NOMO-1 treated with DMSO at 0.1 percent for 48 hours (cell line): Measurements from ENCODE around the gene LIG4.

Source experiments
- DNase-seq: peaks from one replicate; lab custom pipeline; 2025; ENCODE audit not compliant: unreplicated experiment; lab: John Stamatoyannopoulos, UW

Gene LIG4

GRCh38 chr13:108194435-108194936 lies 20.9 kb downstream of the LIG4 start:
- no peak for DNase-seq

- no peak for DNase-seq
Measured at GRCh38 chr13:108193806-108194205, 21.5 kb downstream of the LIG4 start.

- no peak for DNase-seq
Measured at GRCh38 chr13:108190897-108191296, 24.4 kb downstream of the LIG4 start.

GRCh38 chr13:108188260-108188659 lies 27.1 kb downstream of the LIG4 start:
- DNase-seq: no peak

GRCh38 chr13:108185223-108185622 lies 30.1 kb downstream of the LIG4 start:
- DNase-seq: no peak

- no peak for DNase-seq
Measured at GRCh38 chr13:108182652-108183051, 32.7 kb downstream of the LIG4 start.

- no peak for DNase-seq
Measured at GRCh38 chr13:108178078-108178477, 37.3 kb downstream of the LIG4 start.

- no peak for DNase-seq
Measured at GRCh38 chr13:108176685-108177274, 38.6 kb downstream of the LIG4 start.

- DNase-seq: no peak
Measured at GRCh38 chr13:108168929-108169328, 46.4 kb downstream of the LIG4 start.

- no peak for DNase-seq
Measured at GRCh38 chr13:108166078-108166477, 49.3 kb downstream of the LIG4 start.

- DNase-seq: no peak
Measured at GRCh38 chr13:108158746-108159145, 56.6 kb downstream of the LIG4 start.
